ENCODE results near the gene IGBP1. TPM values are rescaled to one million over a fixed set of nuclear protein-coding genes. Genes with fewer than 3 reads are reported as not detected.
A peak's percentile ranks its signal among the peaks of the same experiment; 100 is the strongest.

IGBP1 gene
- total and polyA plus RNA-seq, 9 of the 15 experiments (the other 6 are each of a cell fraction or from before 2014, with no cell fraction given): 36.6 to 91.5 (median 52.8) TPM

DNA sequence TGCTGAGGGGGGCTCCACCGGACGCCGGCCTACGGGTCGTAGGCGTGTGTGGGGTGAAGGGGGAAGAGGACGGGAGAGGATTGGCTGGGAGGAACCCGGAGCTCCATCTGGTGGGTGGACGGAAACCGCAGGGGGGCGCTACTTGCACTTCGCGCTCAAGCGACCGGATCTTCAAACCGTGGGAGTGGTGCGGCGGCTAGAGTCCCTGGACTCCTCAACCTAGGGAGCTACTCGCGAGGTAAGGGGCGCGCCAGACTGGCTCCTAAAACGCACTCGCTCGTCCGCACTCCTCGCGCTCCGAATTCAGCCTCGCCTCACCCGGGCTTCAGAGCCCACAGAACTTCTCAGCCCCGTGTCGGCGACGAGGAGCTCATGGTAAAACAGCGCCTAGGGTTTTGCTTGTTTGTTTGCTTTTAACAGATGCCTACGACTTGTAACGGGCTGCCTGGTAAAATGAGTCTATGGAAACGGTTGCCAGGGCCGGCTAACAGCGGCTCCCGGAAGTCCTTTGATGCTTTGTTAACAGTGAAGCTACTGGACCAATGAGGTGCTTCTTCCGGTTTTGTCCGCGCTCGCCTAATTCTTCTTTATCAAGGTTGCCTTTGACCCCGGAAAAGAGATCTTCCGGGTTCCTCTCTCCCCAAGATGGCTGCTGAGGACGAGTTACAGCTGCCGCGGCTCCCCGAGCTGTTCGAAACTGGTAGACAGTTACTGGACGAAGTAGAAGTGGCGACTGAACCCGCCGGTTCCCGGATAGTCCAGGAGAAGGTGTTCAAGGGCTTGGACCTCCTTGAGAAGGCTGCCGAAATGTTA, at the start of gene IGBP1 (continued):
- TF ChIP-seq PHF8 (IDR thresholded peaks at IDR 0.05; ENCODE audit: borderline replicate concordance, low read length) (peak; percentile 75; the same call in 1 of the 2 replicates), EGR1 (conservative IDR thresholded peaks at IDR 0.05) (peak; percentile 95), CSDE1 (IDR thresholded peaks at IDR 0.05) (no peak), ZSCAN32 (CRISPR knock-in tag; IDR thresholded peaks at IDR 0.05) (no peak), NFIC (IDR thresholded peaks at IDR 0.05) (no peak), MAFF (IDR thresholded peaks at IDR 0.05; ENCODE audit: low read length) (no peak), NCOR1 (IDR thresholded peaks at IDR 0.05) (no peak), FOXA1 (IDR thresholded peaks at IDR 0.05; ENCODE audit: borderline replicate concordance) (no peak)
- TF ChIP-seq, protein P1, sequence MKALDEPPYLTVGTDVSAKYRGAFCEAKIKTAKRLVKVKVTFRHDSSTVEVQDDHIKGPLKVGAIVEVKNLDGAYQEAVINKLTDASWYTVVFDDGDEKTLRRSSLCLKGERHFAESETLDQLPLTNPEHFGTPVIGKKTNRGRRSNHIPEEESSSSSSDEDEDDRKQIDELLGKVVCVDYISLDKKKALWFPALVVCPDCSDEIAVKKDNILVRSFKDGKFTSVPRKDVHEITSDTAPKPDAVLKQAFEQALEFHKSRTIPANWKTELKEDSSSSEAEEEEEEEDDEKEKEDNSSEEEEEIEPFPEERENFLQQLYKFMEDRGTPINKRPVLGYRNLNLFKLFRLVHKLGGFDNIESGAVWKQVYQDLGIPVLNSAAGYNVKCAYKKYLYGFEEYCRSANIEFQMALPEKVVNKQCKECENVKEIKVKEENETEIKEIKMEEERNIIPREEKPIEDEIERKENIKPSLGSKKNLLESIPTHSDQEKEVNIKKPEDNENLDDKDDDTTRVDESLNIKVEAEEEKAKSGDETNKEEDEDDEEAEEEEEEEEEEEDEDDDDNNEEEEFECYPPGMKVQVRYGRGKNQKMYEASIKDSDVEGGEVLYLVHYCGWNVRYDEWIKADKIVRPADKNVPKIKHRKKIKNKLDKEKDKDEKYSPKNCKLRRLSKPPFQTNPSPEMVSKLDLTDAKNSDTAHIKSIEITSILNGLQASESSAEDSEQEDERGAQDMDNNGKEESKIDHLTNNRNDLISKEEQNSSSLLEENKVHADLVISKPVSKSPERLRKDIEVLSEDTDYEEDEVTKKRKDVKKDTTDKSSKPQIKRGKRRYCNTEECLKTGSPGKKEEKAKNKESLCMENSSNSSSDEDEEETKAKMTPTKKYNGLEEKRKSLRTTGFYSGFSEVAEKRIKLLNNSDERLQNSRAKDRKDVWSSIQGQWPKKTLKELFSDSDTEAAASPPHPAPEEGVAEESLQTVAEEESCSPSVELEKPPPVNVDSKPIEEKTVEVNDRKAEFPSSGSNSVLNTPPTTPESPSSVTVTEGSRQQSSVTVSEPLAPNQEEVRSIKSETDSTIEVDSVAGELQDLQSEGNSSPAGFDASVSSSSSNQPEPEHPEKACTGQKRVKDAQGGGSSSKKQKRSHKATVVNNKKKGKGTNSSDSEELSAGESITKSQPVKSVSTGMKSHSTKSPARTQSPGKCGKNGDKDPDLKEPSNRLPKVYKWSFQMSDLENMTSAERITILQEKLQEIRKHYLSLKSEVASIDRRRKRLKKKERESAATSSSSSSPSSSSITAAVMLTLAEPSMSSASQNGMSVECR (CRISPR knock-in tag; IDR thresholded peaks at IDR 0.05): peak; percentile 80; the same call in 1 of the 2 replicates
- TF ChIP-seq, protein P2, sequence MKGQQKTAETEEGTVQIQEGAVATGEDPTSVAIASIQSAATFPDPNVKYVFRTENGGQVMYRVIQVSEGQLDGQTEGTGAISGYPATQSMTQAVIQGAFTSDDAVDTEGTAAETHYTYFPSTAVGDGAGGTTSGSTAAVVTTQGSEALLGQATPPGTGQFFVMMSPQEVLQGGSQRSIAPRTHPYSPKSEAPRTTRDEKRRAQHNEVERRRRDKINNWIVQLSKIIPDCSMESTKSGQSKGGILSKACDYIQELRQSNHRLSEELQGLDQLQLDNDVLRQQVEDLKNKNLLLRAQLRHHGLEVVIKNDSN (CRISPR knock-in tag; IDR thresholded peaks at IDR 0.05): no peak
- TF ChIP-seq, protein P3, sequence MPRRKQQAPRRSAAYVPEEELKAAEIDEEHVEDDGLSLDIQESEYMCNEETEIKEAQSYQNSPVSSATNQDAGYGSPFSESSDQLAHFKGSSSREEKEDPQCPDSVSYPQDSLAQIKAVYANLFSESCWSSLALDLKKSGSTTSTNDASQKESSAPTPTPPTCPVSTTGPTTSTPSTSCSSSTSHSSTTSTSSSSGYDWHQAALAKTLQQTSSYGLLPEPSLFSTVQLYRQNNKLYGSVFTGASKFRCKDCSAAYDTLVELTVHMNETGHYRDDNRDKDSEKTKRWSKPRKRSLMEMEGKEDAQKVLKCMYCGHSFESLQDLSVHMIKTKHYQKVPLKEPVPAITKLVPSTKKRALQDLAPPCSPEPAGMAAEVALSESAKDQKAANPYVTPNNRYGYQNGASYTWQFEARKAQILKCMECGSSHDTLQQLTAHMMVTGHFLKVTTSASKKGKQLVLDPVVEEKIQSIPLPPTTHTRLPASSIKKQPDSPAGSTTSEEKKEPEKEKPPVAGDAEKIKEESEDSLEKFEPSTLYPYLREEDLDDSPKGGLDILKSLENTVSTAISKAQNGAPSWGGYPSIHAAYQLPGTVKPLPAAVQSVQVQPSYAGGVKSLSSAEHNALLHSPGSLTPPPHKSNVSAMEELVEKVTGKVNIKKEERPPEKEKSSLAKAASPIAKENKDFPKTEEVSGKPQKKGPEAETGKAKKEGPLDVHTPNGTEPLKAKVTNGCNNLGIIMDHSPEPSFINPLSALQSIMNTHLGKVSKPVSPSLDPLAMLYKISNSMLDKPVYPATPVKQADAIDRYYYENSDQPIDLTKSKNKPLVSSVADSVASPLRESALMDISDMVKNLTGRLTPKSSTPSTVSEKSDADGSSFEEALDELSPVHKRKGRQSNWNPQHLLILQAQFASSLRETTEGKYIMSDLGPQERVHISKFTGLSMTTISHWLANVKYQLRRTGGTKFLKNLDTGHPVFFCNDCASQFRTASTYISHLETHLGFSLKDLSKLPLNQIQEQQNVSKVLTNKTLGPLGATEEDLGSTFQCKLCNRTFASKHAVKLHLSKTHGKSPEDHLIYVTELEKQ (CRISPR knock-in tag; IDR thresholded peaks at IDR 0.05): no peak
- TF ChIP-seq, protein P4, sequence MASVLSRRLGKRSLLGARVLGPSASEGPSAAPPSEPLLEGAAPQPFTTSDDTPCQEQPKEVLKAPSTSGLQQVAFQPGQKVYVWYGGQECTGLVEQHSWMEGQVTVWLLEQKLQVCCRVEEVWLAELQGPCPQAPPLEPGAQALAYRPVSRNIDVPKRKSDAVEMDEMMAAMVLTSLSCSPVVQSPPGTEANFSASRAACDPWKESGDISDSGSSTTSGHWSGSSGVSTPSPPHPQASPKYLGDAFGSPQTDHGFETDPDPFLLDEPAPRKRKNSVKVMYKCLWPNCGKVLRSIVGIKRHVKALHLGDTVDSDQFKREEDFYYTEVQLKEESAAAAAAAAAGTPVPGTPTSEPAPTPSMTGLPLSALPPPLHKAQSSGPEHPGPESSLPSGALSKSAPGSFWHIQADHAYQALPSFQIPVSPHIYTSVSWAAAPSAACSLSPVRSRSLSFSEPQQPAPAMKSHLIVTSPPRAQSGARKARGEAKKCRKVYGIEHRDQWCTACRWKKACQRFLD (CRISPR knock-in tag; IDR thresholded peaks at IDR 0.05): 0 out of 2 replicates have a peak, but pooled peaks have one; percentile 33
- TF ChIP-seq, protein P5, sequence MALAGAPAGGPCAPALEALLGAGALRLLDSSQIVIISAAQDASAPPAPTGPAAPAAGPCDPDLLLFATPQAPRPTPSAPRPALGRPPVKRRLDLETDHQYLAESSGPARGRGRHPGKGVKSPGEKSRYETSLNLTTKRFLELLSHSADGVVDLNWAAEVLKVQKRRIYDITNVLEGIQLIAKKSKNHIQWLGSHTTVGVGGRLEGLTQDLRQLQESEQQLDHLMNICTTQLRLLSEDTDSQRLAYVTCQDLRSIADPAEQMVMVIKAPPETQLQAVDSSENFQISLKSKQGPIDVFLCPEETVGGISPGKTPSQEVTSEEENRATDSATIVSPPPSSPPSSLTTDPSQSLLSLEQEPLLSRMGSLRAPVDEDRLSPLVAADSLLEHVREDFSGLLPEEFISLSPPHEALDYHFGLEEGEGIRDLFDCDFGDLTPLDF (CRISPR knock-in tag; IDR thresholded peaks at IDR 0.05): no peak
- TF ChIP-seq, protein P6, sequence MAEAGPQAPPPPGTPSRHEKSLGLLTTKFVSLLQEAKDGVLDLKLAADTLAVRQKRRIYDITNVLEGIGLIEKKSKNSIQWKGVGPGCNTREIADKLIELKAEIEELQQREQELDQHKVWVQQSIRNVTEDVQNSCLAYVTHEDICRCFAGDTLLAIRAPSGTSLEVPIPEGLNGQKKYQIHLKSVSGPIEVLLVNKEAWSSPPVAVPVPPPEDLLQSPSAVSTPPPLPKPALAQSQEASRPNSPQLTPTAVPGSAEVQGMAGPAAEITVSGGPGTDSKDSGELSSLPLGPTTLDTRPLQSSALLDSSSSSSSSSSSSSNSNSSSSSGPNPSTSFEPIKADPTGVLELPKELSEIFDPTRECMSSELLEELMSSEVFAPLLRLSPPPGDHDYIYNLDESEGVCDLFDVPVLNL (CRISPR knock-in tag; IDR thresholded peaks at IDR 0.05; ENCODE audit: low read depth): no peak

All from K562 (cell line).